COLO668 (cell line): ENCODE measurements around the gene RAB22A.
A peak's percentile ranks its signal among the peaks of the same experiment; 100 is the strongest.

Source experiments
- DNase-seq: peaks from one replicate; lab custom pipeline; 2025; ENCODE audit not compliant: unreplicated experiment; lab: John Stamatoyannopoulos, UW

Gene RAB22A, protein sequence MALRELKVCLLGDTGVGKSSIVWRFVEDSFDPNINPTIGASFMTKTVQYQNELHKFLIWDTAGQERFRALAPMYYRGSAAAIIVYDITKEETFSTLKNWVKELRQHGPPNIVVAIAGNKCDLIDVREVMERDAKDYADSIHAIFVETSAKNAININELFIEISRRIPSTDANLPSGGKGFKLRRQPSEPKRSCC

DNA sequence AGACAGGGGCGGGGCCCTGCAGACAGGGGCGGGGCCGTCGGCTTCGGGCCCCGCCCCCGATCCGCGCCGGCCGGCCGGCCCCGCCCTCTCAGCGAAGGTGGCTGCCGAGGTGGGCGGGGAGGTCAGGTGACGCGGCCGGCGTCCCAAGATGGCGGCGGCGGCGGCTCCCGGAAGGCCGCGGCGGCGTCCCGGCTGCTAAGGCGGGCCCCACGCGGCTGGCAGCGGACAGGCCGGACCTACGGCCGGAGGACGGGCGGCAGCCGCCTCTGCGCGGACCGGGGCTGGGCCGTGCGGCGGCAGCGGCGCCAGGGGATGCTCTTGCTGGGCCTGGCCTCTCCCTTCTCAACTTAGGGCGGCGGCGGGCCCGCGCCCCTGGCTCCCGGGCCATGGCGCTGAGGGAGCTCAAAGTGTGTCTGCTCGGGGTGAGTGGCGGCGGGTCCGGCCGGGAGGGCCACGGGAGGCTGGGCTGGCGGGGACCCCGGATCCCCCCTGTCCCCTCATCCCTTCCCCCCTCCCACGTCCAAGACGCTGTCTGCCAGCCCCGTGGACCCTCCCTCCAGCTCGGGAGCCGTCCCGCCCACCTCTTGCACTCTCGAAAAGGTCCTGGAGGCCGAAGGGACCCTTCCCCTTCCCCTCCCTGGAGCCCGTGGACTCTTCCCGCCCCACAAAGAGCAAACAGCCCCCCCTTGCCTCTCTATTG, at the start of gene RAB22A:
Gene RAB22A (plus strand): TSS at position 125 of the 700 bp plus-strand sequence. CDS start 262 bp downstream, at position 387.
- DNase-seq: peak; percentile 90

DNA sequence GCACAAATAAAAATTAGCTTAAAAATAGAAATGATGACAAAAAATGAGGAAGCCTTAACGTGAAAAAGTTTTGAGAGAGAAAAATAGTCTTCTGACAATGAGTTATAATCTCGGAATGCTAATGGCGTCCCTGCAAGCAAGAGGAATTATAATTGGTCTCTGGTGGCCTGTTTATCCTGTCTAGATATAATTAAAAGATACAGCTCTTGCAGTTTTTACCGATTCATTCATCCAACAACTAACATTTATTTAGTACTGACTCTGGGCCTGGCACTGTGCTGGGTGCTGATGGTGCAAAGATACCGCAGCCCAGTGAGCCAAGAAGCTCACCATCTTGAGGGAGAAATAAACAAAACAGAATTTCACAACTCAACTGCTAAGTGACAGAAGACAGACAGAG, 49.5 kb upstream of the RAB22A start:
- no peak for DNase-seq

DNA sequence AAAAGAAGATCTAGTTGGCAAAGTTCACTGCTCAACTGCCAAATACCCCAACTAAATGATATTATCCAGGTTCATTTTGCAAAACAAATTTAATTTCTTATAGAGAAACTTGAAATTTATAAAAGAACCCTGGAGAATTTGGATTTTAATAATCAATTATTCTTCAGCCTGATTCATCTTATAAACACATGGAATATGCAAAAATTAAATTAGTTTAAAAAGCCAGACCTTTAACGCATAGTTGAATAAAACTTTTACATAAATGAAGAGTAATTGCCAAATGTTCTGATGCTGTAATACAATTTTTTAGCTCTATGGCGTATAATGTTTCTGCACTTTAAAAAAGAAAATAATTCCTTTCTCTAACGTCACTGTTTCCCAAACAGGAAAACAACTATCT, 47.9 kb upstream of the RAB22A start:
- DNase-seq: no peak

DNA sequence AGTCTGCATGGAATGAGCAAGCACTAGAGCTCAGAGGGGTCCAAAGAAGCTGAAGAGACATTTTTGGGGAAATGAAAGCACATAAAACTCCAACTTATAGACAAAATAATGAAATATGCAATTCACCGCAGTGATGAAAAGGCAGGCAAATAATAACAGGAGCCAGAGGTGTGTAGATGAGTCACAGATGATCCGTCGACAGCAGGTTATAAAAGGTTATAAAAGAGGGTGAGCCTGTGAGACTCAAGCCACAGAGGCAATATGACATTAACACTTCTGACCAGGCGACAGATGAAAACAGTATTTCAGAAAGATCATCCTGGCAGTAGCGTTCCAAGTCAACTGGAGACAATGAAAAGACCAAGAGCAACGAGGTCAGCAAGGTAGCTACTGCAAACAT, 45.2 kb upstream of the RAB22A start:
- no peak for DNase-seq

DNA sequence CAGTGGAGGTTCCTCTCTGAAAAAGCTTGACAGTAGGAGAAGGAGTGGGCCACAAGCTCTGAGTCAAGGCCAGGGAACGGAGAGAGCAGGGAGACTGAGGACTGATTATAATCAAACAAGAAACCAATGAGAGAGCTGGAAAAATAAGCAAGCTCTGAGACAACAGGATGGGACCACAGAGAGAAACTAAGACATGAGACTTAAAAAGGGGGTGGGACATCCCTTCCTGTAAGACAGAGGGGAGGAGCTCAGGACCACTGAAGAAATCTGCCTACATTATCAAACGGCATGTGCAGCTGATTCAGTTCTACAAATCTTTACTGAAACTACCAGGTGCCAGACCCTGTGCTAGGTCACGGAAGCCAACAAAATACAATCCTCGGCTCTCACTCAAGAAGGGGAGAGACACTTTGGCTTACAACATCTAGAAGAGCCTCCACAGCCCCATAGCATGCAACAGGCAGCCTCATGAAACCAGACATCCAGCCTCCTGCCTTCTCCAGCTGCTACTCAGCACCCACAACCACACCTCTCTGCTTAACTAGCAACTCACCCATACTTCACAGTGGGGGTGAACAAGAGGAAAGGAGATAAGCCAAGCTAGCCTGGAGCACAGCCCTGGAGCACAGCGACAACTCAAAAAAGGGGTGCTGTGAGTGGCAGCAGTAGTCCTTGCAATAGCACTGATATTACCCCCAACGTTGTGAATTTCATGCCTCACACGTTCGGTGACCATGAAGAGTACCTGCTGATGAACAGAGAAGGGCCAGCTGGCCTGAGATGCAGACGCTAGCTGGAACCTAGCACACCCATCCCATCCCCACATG, 41.9 kb upstream of the RAB22A start:
- DNase-seq: no peak

DNA sequence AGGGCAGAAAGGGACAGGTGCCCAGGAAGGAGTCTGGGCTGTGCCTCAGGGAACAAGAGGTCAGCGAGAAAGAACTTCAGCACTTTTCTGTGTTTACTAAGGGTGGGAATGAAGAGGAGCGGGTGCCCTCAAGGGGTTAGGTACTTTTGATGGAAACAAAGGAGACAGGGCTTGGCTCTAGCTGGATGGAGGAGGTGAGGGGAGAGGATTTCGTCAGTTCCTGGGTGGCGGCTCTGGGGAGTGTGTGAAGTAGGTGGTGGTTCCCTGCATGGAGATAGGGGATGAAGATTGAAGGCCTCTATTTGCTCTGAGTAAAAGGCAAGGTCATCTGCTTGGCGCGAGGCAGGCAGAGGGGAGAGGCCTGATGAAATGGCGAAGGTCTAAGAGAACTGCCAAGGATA, 41.1 kb upstream of the RAB22A start:
- DNase-seq: no peak

DNA sequence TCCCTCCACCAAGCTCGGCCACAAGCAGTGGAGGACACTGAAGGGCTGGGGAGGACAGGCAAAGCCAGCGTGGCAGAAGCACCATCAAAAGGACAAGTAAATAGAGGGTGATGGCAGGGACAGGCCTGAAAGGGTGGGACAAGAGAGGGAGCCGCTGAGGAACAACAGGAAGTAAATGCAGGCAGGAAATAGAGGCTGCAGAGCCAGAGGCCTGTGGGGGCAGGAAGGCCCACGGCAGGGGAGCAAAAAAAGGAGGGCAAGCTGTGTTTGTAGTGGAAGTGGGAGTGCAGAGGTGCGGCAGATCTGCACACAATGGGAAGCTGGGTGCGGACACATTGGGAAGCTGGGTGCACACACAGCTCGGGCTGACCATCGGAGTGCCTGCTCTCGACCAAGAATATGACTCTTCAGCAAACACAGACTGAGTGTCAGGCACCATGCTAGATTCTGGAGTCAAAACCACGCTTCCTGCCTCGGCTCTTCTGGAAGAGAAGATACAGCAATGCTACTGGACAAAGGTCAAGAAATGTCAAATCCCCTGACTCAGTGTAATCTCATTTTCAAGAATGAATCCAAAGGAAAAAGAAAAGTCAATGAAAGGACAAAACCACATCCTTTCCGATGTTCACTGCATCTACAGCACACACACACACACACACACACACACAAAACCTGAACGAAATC, 40.4 kb upstream of the RAB22A start:
- no peak for DNase-seq

DNA sequence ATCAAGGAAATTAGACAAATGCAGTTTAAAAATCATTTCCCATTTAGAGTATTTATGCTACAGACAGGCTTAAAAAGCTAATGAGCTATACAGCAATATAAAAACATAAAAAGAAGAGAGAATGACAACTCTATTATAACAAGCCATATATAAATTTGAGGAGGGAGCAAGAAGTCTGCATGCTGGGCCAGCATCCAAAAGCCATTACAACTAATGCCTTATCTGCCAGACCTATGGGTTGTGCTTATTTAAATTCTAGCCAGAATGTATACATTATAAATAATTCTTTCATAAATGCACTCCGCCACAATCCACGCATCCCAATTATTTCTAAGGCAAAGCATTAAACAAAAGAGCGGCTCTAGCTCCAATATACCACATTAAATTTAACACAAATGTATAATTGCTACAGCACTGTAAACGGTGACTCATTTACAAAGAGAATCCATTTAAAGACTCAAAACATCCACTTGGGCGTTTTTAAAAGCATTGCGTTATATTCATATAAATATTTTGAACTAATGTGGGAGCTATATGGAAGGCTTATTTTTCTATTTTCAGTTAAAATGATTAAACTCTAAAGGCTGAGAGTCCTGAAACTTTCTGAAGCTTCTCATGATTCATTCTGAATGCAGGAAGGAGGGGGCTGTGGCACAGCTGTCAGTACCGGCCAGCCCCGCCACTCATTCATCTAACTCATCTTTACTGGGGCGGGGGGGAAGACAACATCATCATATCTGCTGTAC, 37.7 kb upstream of the RAB22A start:
- DNase-seq: no peak

DNA sequence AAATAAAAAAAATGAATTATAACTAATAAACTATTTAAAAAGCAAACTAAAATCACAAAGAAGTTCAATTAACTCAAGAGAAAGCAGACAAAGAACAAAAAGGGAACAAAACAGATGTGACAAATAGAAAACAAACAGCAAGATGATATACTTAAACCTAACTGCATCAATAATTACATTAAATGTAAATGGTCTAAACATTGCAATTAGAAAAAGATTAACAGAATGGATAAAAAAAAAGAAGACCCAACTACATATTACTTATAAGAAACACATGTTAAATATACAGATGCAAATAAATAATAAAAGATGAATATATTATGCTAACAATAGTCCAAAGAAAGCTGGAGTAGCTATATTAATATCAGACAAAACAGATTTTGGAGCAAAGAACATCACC, 35.1 kb upstream of the RAB22A start:
- DNase-seq: no peak

DNA sequence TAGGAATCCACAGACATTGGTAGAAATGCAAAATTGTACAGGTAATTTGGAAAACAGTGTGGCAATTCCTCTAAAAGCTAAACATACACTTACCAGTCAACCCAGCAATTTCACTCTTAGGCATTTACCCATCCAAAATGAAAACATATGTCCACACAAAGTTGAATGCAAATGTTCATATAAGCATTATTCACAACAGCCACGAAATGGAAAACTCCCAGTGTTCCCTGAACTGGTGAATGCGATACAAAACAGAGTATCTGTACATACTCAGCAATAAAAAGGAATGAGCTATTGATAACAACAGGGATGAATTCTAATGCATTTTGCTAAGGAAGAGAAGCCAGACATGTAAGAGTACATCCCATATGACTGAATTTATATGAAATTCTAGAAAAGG, 32.4 kb upstream of the RAB22A start:
- DNase-seq: no peak

DNA sequence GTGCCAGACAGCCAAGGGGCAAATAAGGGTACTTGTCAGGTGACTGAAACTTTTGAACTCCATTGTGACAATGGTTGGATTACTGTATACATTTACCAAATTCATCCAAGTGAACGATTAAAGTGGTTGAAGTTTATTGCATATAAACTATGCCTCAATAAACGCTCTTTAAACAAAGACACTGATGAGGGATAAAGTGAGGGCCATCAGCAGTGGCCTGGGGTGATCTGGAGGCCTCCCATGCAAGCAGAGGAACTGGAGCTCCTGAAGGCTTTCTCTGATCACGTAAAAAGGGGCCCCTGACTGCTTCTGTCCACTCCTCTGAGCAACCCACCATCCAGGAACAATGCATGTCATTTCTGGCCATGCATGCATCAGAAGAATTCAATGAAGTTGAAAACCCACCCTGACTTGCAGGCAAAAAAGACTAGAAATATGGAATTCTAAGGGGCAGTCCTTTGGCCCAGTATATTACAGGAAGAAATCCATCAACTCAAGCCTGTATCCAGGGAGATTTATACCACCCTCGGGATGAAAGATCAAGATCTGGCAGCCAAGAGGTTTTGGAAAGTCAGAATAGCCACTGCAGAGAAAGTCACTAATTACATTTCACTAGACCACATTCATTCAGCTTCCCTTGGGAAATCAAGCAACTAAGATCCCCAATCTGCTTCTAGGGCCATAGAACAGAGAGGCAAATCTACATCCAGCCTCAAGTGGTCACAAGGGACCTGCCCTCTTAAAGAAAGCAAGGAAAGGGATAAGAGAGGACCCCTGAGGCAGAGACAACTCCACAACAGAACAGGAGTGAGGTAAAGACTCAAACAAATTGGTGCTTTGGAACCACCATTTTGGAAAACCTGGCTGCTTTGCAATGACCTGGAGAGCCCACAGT, 31.7 kb upstream of the RAB22A start:
- DNase-seq: no peak

DNA sequence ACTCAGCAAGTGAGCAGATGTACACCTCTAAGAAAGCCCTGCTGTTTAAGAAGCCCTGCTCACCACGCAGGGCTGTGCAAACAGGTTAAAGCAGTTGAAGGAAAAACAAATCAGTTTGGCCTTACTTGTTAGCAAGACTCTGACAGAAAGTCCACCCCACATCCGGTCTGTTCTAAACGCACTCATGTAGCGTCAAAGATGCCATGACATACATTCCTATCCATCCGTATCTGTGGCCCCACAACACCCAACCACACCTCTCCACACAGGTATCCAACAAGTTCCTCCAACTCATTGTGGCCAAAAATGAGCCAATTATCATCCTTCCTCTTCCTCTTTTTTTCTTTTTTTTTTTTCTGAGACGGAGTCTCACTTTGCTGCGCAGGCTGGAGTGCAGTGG, 22.8 kb upstream of the RAB22A start:
- no peak for DNase-seq

DNA sequence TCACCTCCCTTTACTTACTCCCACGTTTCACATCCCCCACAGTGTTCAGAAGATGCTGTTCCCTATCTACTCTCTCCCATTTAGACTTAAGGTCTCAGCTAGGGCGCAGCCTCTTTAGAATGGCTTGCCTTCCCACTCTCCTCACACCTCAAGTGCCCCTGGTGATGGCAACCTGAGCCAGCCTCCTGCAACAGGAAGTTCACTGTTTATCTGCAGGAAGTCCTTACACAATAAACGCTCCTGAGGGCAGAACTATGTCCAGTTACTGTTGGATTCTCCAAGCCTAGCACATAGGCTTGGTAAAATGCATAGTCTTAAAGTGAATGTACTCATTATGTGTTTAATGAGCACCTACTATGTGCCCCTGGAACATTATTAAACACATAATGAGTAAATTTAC, 21.9 kb upstream of the RAB22A start:
- DNase-seq: no peak

DNA sequence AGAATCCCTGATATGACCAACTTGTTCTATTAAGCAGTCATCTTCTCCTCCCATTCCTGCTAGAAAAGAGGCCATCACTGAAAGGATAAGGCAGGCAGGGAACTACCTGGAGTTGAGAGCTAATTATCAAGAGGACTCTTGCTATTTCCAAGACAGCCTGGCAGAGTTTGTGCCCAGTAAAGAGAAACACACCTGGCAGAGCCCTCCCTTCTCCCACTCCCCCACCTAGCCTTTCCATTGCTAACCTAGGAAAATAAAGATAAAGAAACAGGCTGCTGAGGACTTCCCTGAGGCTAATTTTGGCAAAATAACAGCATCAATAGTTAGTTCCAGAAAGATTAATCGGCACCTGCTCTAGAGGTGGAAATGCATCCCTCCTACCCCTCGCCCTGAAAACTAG, 20.4 kb upstream of the RAB22A start:
- DNase-seq: no peak

DNA sequence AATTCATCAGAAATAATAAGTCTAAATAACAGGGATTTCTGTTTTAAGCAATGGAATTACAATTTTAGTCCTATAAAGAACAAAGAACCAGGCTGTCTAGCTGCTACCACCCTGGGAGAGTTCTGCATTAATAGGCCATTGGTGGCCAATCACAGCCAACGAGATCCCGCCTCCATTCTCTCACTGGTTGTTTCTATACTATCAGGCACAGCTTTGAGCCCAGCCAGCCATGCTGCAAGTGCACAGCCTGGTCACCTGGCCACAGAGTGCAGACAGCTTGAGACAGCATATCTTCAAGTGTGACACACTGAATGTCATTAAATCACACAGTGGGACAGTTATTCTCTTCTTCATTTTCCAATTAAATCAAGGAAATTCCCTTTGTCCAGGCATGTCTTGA, 16.1 kb upstream of the RAB22A start:
- DNase-seq: no peak

DNA sequence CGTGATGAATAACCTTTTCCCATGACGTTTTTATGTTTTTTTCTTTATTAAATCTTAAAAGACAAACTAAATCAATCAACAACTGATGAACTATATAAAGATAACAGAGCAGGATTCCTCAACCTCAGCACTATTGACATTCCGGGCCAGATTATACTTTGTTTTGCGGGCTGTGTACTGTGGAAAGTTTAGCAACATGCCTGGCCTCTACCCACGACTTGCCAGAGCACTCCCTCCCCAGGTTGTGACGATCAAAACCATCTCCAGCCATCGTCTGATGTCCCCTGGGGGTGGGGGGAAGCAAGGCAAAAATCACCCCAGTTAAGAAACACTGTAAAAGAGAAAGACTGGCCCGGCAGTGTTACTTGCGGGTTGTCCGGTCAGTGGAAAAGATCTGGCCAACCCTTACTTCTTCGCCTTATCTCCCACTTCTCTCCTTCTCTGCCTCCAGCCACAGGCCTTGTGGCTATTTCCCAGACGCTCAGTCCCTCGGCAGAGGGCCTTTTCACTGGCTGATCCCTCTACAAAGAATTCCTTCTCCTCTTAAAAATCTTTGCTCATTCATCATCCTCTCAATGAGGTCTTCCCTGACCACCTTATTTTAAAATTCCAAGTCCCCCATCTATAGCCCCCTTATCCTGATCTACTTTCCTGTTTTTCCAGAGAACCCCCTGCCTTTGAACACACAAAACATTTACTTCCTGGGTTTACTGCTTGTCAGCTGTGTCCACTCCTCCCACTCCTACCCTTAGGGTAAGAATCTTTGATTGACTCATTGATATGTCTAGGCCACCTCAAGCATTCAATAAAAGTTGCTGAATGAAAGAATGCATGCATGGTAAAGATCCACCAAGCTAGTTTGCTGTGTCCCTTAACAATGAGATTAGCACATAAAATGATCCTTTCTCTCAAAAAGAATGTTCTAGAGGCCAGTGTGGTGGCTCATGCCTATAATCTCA, 14.7 kb upstream of the RAB22A start:
- no peak for DNase-seq

DNA sequence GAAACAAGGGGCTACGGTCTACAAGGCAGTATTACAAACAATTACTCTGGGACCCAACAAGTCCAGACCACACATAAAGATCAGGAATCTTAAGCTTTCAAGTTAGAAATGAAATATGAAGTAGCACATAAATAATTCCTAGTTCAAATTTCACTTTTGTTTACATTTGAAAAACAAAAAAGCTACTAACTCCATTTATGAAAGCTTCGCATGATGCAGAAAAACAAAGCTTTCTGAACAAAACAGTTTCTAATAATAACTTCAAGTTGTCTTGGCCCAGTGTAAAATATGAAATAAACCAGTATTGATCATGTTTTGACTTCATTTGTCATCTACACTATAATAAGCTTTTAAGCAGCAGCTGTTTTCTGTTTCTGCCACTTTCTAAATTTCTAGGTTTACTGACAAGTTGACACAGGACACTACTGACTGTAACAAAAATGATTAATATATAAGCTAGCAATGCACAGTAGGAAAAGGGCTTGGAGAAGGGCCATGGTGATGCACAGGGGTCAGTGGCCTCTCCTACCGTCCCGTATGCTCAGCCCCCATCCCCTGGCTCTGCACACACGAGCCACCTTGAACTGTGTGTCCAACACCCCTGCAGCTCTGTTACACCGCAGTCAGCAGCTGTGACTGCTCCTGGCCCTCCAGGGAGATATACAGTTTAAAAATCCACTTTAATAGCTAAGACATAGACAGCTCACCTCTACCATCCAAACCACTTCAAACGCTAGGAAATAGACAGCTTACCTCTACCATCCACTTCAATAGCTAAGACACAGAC, 13.3 kb upstream of the RAB22A start:
- DNase-seq: no peak

DNA sequence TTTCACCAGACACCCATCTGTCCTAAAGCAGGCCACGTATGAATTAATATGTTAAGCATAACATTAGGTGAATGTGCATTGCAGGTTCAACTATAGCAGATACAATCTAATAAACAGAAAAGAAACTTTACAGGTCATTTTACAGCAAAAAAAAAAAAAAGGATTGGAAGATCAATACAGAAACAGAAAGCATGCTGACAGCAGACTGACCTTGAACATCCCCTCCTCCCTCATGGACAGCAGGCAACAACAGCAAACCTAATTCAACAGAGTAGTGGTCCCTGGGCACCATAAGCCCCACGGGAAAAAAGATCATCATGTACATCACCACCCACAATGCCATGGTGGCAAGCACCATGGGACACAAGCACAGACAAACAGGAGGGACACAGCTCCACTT, 12.1 kb upstream of the RAB22A start:
- no peak for DNase-seq
